ENCODE measurements around the gene CMSS1.

DNA sequence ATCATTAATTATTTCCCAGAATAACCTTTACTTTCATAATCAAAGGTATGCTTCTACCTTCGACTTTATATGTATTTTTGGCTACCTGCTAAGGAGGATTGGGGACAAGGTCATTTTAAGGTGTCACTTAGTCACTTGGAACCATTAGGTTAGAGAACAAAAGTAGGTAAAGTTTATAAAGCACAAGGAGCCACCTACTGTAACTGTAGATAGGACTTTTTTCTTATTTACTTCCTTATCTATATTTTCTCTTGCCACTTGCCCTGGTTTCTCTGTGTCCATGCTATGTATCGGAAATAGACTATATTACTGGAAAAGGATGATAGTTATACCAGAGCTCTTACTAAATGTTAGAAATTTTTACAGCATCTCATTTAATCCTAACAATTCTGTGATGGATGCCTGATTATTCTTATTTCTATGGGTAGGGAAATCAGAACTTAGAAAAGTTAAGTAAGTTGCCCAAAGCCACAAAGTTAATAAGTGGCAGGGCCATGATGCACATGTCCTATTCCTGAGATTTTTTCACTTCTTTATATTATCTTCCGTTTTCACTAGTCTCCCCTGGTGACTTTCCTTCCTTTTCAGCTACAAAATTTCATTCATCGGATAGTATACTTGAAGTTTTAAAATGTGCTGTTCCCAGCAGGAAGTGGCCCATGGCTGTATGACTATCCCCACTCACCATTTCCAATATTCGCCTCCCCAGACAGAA is 132.5 kb downstream of the CMSS1 start:
- no peak for TF ChIP-seq ZBTB1 (CRISPR knock-in tag; IDR thresholded peaks at IDR 0.05; ENCODE audit: borderline replicate concordance)
- TF ChIP-seq ZNF343 (CRISPR knock-in tag; IDR thresholded peaks at IDR 0.05), result no peak
- no peak for TF ChIP-seq TCF7L2 (IDR thresholded peaks at IDR 0.05; ENCODE audit: low read depth, low read length)
- no peak for TF ChIP-seq MXI1 (IDR thresholded peaks at IDR 0.05; ENCODE audit: borderline replicate concordance, low read depth, low read length)
- no peak for TF ChIP-seq ZNF496 (CRISPR knock-in tag; IDR thresholded peaks at IDR 0.05; ENCODE audit: insufficient replicate concordance)
- TF ChIP-seq, protein P1, sequence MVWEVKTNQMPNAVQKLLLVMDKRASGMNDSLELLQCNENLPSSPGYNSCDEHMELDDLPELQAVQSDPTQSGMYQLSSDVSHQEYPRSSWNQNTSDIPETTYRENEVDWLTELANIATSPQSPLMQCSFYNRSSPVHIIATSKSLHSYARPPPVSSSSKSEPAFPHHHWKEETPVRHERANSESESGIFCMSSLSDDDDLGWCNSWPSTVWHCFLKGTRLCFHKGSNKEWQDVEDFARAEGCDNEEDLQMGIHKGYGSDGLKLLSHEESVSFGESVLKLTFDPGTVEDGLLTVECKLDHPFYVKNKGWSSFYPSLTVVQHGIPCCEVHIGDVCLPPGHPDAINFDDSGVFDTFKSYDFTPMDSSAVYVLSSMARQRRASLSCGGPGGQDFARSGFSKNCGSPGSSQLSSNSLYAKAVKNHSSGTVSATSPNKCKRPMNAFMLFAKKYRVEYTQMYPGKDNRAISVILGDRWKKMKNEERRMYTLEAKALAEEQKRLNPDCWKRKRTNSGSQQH (CRISPR knock-in tag; IDR thresholded peaks at IDR 0.05; ENCODE audit: low read depth), result no peak
- no peak for TF ChIP-seq DPF2 (CRISPR knock-in tag; IDR thresholded peaks at IDR 0.05; ENCODE audit: borderline replicate concordance, low read depth)
- TF ChIP-seq, protein P2, sequence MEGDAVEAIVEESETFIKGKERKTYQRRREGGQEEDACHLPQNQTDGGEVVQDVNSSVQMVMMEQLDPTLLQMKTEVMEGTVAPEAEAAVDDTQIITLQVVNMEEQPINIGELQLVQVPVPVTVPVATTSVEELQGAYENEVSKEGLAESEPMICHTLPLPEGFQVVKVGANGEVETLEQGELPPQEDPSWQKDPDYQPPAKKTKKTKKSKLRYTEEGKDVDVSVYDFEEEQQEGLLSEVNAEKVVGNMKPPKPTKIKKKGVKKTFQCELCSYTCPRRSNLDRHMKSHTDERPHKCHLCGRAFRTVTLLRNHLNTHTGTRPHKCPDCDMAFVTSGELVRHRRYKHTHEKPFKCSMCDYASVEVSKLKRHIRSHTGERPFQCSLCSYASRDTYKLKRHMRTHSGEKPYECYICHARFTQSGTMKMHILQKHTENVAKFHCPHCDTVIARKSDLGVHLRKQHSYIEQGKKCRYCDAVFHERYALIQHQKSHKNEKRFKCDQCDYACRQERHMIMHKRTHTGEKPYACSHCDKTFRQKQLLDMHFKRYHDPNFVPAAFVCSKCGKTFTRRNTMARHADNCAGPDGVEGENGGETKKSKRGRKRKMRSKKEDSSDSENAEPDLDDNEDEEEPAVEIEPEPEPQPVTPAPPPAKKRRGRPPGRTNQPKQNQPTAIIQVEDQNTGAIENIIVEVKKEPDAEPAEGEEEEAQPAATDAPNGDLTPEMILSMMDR (CRISPR knock-in tag; IDR thresholded peaks at IDR 0.05), result no peak

All from HepG2 (cell line).